Stimulated activated naive CD4-positive, alpha-beta T cell treated with Interleukin-2 at 50 U/mL for 16 hours (primary cell): ENCODE results near the gene ANKRD60.

Experiments
- DNase-seq: peaks from one replicate; lab custom pipeline; 2025; lab: John Stamatoyannopoulos, UW

The ANKRD60 gene, protein sequence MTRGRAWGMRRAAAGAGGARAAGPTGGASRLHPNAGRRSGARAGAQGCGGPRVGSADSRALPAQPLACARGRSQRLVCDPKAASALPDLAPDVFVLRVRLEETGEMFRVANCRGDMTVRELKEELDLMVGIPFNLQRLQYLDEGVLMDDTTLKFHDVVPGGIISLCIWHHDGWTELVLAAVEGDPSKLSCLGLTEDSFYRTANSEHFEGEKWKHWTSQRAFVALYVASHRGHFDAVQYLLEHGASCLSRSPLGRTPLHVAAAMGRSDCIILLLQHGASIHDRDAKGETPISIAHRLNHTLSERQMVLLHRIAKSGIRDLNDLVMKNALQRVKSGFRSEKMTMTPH

DNA sequence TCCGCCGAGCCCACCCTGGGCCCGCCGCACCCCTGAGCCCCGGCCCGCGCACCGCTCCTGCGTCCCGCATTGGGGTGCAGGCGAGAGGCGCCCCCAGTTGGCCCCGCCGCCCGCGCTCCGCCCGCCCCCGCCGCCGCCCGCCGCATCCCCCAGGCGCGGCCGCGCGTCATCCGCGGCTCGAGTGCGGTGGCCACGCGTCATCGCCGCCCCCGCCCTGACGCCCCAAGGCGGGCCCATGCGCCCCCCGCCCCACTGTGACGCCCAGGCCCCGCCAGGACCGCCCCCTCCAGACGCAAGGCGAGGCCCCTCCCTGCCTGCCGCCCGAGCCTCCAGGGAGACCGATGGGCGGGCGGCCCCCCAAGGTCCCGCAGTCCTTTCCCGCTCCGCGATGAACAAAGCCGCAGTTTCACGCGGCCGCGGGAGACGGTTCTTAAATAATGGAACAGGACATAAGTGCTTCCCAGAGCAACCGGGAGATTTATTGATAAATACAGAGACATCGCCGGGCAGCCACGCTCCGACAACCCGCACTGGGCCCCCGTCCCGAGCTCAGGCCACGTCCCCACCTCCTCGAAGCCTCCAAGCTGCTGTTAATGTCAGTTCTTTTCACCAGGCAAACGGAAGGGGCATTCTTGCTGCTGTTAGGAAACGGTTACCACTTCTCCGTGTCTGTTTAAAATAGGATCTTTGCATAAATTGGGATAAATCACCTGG, at the start of gene ANKRD60:
Gene ANKRD60, minus strand, starts transcription at position 170 of the 714 bp plus-strand sequence. Its CDS starts 0 bp downstream, at position 170.
- DNase-seq = peak; percentile 15

GRCh38 chr20:58277578-58278472, 49.4 kb upstream of the ANKRD60 start:
- DNase-seq = no peak

GRCh38 chr20:58277107-58277506, 48.7 kb upstream of the ANKRD60 start:
- DNase-seq = no peak

- no peak for DNase-seq
Observed at GRCh38 chr20:58274384-58274783, 45.9 kb upstream of the ANKRD60 start.

- DNase-seq = peak; percentile 25
Observed at GRCh38 chr20:58271606-58272351, 43.3 kb upstream of the ANKRD60 start.

DNA sequence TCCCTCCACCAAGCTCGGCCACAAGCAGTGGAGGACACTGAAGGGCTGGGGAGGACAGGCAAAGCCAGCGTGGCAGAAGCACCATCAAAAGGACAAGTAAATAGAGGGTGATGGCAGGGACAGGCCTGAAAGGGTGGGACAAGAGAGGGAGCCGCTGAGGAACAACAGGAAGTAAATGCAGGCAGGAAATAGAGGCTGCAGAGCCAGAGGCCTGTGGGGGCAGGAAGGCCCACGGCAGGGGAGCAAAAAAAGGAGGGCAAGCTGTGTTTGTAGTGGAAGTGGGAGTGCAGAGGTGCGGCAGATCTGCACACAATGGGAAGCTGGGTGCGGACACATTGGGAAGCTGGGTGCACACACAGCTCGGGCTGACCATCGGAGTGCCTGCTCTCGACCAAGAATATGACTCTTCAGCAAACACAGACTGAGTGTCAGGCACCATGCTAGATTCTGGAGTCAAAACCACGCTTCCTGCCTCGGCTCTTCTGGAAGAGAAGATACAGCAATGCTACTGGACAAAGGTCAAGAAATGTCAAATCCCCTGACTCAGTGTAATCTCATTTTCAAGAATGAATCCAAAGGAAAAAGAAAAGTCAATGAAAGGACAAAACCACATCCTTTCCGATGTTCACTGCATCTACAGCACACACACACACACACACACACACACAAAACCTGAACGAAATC, 40.6 kb upstream of the ANKRD60 start:
- DNase-seq = no peak

DNA sequence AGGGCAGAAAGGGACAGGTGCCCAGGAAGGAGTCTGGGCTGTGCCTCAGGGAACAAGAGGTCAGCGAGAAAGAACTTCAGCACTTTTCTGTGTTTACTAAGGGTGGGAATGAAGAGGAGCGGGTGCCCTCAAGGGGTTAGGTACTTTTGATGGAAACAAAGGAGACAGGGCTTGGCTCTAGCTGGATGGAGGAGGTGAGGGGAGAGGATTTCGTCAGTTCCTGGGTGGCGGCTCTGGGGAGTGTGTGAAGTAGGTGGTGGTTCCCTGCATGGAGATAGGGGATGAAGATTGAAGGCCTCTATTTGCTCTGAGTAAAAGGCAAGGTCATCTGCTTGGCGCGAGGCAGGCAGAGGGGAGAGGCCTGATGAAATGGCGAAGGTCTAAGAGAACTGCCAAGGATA, 40.0 kb upstream of the ANKRD60 start:
- no peak for DNase-seq

DNA sequence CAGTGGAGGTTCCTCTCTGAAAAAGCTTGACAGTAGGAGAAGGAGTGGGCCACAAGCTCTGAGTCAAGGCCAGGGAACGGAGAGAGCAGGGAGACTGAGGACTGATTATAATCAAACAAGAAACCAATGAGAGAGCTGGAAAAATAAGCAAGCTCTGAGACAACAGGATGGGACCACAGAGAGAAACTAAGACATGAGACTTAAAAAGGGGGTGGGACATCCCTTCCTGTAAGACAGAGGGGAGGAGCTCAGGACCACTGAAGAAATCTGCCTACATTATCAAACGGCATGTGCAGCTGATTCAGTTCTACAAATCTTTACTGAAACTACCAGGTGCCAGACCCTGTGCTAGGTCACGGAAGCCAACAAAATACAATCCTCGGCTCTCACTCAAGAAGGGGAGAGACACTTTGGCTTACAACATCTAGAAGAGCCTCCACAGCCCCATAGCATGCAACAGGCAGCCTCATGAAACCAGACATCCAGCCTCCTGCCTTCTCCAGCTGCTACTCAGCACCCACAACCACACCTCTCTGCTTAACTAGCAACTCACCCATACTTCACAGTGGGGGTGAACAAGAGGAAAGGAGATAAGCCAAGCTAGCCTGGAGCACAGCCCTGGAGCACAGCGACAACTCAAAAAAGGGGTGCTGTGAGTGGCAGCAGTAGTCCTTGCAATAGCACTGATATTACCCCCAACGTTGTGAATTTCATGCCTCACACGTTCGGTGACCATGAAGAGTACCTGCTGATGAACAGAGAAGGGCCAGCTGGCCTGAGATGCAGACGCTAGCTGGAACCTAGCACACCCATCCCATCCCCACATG, 39.1 kb upstream of the ANKRD60 start:
- DNase-seq = no peak

- DNase-seq = no peak
Observed at GRCh38 chr20:58264271-58264670, 35.8 kb upstream of the ANKRD60 start.

DNA sequence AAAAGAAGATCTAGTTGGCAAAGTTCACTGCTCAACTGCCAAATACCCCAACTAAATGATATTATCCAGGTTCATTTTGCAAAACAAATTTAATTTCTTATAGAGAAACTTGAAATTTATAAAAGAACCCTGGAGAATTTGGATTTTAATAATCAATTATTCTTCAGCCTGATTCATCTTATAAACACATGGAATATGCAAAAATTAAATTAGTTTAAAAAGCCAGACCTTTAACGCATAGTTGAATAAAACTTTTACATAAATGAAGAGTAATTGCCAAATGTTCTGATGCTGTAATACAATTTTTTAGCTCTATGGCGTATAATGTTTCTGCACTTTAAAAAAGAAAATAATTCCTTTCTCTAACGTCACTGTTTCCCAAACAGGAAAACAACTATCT, 33.2 kb upstream of the ANKRD60 start:
- DNase-seq = no peak

GRCh38 chr20:58260006-58260405, 31.6 kb upstream of the ANKRD60 start:
- DNase-seq = no peak

- no peak for DNase-seq
Observed at GRCh38 chr20:58256842-58257241, 28.4 kb upstream of the ANKRD60 start.

- DNase-seq = no peak
Observed at GRCh38 chr20:58256307-58256706, 27.9 kb upstream of the ANKRD60 start.

DNA sequence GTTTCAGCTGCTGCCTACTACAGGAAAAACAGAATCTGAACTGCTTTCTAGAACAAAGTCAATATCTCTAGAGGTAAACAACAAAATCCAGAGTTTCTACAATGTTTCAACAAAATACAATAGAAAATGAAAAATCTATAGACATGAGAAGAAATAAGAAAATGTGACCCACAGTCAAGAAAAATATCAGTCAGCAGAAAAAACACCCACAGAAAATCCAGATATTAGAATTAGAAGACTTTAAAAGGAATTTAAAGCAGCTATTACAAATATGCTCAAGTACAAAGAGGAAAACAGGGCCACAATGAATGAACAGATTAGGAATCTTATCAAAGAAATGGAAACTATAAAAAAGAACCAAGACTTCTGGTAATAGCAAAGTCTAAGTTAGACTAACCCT, 26.4 kb upstream of the ANKRD60 start:
- DNase-seq = no peak

- DNase-seq = no peak
Observed at GRCh38 chr20:58251979-58252591, 23.6 kb upstream of the ANKRD60 start.

- no peak for DNase-seq
Observed at GRCh38 chr20:58251348-58251978, 23.0 kb upstream of the ANKRD60 start.

- DNase-seq = no peak
Observed at GRCh38 chr20:58246346-58246745, 17.9 kb upstream of the ANKRD60 start.

DNA sequence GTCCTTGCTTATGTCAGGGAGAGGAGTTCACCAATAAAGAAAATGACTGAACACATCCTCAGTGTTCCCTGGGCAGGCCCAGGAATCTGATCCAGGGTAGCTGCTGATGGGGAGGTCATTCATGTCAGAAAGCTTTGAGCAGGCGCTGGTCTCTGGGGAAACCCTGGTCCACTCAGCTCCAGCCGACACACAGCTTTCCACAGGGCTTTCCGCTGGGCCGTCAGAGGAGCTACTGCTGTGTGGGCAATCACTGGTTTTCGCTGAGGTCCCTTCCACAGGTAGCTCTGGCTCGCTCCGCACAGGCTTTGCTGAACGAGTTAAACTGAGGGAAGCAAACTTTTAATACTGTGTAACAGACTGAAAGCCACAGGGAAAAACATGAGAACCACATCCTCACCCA, 17.5 kb upstream of the ANKRD60 start:
- DNase-seq = no peak

GRCh38 chr20:58245181-58245891, 16.9 kb upstream of the ANKRD60 start:
- DNase-seq = no peak
